HG03457 (cell line): ENCODE measurements around the gene LPIN2.
A peak's percentile ranks its signal among the peaks of the same experiment; 100 is the strongest.
"Not testable (repeated sequence)": the region's sequence is repeated elsewhere in the genome, so short reads cannot be mapped to it uniquely, and the experiment has no call there.

ENCODE experiments used
- ATAC-seq: cut with Tn5 transposase; IDR thresholded peaks from one replicate; pipeline ENCODE4 v1.9.1; 2021; ENCODE audit warnings: moderate number of reproducible peaks; ENCODE audit not compliant: unreplicated experiment

The LPIN2 gene

GRCh38 chr18:3008541-3008940, 4.4 kb downstream of the LPIN2 start:
- no peak for ATAC-seq

GRCh38 chr18:3007491-3007890, 5.5 kb downstream of the LPIN2 start:
- ATAC-seq: no peak

- no peak for ATAC-seq
Measured at GRCh38 chr18:3005462-3005861, 7.5 kb downstream of the LPIN2 start.

GRCh38 chr18:3003766-3004165, 9.2 kb downstream of the LPIN2 start:
- not testable (repeated sequence) for ATAC-seq

- no peak for ATAC-seq
Measured at GRCh38 chr18:3002732-3003131, 10.2 kb downstream of the LPIN2 start.

GRCh38 chr18:2998644-2999043, 14.3 kb downstream of the LPIN2 start:
- no peak for ATAC-seq

- ATAC-seq: no peak
Measured at GRCh38 chr18:2997846-2998564, 14.9 kb downstream of the LPIN2 start.

GRCh38 chr18:2997429-2997828, 15.5 kb downstream of the LPIN2 start:
- no peak for ATAC-seq

- peak; percentile 62 for ATAC-seq
Measured at GRCh38 chr18:2994603-2995432, 18.1 kb downstream of the LPIN2 start.

- no peak for ATAC-seq
Measured at GRCh38 chr18:2994020-2994589, 18.8 kb downstream of the LPIN2 start.

- ATAC-seq: no peak
Measured at GRCh38 chr18:2992995-2993877, 19.7 kb downstream of the LPIN2 start.

- no peak for ATAC-seq
Measured at GRCh38 chr18:2990956-2991640, 21.8 kb downstream of the LPIN2 start.

- ATAC-seq: no peak
Measured at GRCh38 chr18:2987876-2988790, 24.8 kb downstream of the LPIN2 start.

- ATAC-seq: no peak
Measured at GRCh38 chr18:2986150-2986865, 26.6 kb downstream of the LPIN2 start.

GRCh38 chr18:2985628-2986027, 27.3 kb downstream of the LPIN2 start:
- no peak for ATAC-seq

GRCh38 chr18:2984703-2985261, 28.2 kb downstream of the LPIN2 start:
- no peak for ATAC-seq

GRCh38 chr18:2984091-2984490, 28.9 kb downstream of the LPIN2 start:
- ATAC-seq: no peak

- no peak for ATAC-seq
Measured at GRCh38 chr18:2983296-2983695, 29.6 kb downstream of the LPIN2 start.
